Activated CD4-positive, alpha-beta T cell treated with anti-CD3 and anti-CD28 coated beads, Interleukin-2, amount 10 ng/mL, durations not matched to agents 24 days and 14 days (primary cell): ENCODE measurements around the gene SDHA. TPM values are rescaled to one million over a fixed set of nuclear protein-coding genes. Genes with fewer than 3 reads are reported as not detected.

ENCODE experiments used
- DNase-seq: peaks from one replicate; pipeline ENCODE4 v3.0.0; 2022
- H3K27ac Mint-ChIP-seq: one replicate; pipeline ENCODE4 v1.8.0; 2022; ENCODE audit warnings: mild to moderate bottlenecking, mixed read lengths
- H3K27me3 Mint-ChIP-seq: one replicate; pipeline ENCODE4 v1.8.0; 2022; ENCODE audit warnings: mixed read lengths
- H3K36me3 Mint-ChIP-seq: one replicate; pipeline ENCODE4 v1.8.0; 2022; ENCODE audit warnings: low read depth, mild to moderate bottlenecking, mixed read lengths
- H3K4me1 Mint-ChIP-seq: one replicate; pipeline ENCODE4 v1.8.0; 2021; ENCODE audit warnings: mixed read lengths
- H3K4me3 Mint-ChIP-seq: one replicate; pipeline ENCODE4 v1.8.0; 2022; ENCODE audit warnings: mild to moderate bottlenecking, moderate library complexity, mixed read lengths
- H3K9me3 Mint-ChIP-seq: one replicate; pipeline ENCODE4 v1.8.0; 2021; ENCODE audit warnings: mixed read lengths
- intact Hi-C: fragments of 100-400 bp; cut with micrococcal nuclease; formaldehyde crosslinking; loops from one replicate; pipeline ENCODE4 v1.15.1; 2023
- total RNA-seq: library from RNA; stranded (reverse); gene quantifications from 2 replicates; pipeline ENCODE4 v1.2.3, GENCODE V29; 2022

SDHA gene
- total RNA-seq, 1 donor from 2014 or later, result 150 TPM

GRCh38 chr5:198516-199196, 19.5 kb upstream of the SDHA start:
- H3K4me1 Mint-ChIP-seq, result peaks cover 4% of the 10 kb centered on the region
- no peak overlapping the region for H3K4me3 Mint-ChIP-seq
- DNase-seq, result no peak
- intact Hi-C loops, result no loop called here
- H3K9me3 Mint-ChIP-seq, result no peaks in the 10 kb centered on the region
- no peaks in the 10 kb centered on the region for H3K27me3 Mint-ChIP-seq
- peaks cover 2% of the 10 kb centered on the region for H3K36me3 Mint-ChIP-seq
- H3K27ac Mint-ChIP-seq, result no peak overlapping the region

DNA sequence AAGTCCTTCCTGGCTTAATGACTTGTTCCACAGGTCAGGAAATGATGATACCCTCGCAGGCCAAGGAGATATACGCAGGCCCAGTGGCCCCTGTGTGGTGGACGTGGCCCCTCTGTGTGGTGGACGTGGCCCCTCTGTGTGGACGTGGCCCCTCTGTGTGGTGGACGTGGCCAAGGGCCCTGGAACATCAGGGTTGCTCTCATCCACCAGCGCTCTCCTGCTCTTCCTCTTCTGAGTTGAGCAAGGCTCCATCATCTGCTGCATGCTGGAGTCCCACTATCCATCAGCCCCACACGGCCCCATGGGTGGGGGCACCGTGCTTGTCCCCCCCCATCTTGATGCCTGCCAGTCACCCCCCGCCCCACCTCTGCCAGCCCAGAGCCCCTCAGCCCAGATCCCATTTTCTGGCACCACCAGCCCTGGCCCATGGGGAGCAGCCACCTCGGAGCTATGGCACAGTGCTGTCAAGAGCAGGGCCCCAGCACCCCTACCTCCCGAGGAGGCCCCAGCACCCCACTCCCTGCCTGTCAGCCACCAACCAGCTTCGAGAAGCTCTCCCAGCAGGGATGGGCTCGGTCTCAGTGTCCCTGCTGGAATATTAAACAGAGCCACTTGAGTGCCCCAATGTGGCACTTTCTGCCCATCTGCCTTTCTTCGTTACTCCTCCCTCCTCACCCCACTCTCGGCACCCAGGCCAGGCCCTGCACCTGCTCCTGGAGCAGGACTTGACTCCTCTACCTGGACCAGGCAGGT, 18.7 kb upstream of the SDHA start:
- H3K36me3 Mint-ChIP-seq, result peaks cover 5% of the 10 kb centered on the region
- intact Hi-C loops, result no loop called here
- H3K4me3 Mint-ChIP-seq, result no peak overlapping the region
- DNase-seq, result no peak
- no peaks in the 10 kb centered on the region for H3K9me3 Mint-ChIP-seq
- peaks cover 4% of the 10 kb centered on the region for H3K4me1 Mint-ChIP-seq
- H3K27ac Mint-ChIP-seq, result no peak overlapping the region
- H3K27me3 Mint-ChIP-seq, result no peaks in the 10 kb centered on the region

DNA sequence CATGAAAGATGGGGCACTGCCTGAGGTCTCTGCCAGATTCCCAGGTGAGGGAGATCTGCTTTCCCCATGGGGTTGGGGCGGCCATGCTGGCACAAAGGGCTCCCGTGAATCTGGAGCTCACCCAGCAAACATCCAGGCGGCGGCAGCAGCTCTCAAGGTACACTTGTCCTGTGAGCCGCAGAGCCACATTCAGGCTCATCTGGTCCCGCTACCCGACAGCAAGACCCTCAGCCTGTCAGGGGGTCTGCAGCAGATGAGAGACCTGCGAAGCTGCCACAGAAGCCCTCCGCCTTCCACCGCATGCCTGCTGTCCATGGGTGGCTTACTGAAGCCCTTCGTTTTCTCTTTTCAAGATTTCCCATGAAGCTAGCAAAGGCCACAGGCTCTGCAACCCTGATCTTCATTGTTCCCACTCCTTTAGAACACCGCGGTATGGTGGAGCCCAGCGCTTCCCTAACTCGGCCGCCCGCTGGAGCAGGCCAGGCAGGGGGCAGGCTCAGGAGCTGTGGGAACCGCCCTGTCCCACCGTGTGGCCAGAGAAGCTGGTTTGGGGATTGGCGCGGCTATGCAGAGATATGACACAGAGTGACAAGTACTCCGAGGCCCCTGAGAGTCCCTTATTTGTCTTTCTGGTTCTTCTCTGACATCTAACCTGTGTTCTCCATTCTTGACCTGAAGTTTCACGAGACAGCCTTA, 18.0 kb upstream of the SDHA start:
- Mint-ChIP-seq H3K4me3 (no peak overlapping the region), H3K9me3 (no peaks in the 10 kb centered on the region), H3K27ac (no peak overlapping the region), H3K4me1 (peaks cover 4% of the 10 kb centered on the region), H3K27me3 (no peaks in the 10 kb centered on the region), H3K36me3 (peaks cover 12% of the 10 kb centered on the region)
- intact Hi-C loops, result no loop called here
- no peak for DNase-seq

DNA sequence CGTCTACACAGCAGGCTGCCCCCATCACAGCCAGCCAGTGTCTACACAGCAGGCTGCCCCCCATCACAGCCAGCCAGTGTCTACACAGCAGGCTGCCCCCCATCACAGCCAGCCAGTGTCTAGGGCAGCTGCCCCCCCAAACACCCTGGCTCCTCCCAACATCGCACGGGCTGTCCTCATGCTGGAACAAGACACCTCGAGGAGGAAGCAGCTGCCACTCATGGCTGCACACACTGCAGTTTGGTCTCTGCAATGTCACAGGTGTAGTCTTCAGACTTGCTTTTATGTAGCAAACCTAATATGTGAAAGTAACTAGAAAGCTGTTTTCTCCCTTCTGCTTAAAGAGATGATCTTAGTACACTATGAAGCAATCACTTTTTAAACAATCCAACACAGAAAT, 17.1 kb upstream of the SDHA start:
- Mint-ChIP-seq H3K4me3 (no peak overlapping the region), H3K4me1 (no peaks in the 10 kb centered on the region), H3K27ac (no peak overlapping the region), H3K36me3 (peaks cover 19% of the 10 kb centered on the region), H3K9me3 (no peaks in the 10 kb centered on the region), H3K27me3 (no peaks in the 10 kb centered on the region)
- DNase-seq, result no peak
- intact Hi-C loops, result no loop called here

DNA sequence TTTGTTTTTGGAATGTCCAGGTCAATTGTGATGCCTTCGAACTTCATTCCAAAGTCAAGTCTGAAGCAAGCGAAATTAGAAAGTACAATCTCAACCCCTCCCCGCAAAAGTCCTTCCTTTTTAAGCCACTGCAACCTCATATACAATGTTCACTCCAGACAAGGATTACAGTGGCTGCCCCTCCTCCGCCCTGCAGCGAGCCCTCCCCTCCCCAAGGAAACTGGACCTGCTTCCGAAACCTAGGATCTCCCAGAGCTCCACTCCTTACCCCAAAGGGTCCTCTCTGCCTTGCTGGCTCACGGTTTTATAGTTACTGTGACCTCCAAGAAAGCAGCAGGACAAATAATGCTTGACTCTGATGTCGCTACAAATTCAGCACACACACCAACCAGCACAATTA, 16.4 kb upstream of the SDHA start:
- intact Hi-C loops, result no loop called here
- H3K9me3 Mint-ChIP-seq, result no peaks in the 10 kb centered on the region
- H3K27ac Mint-ChIP-seq, result peak overlapping the region; percentile 53
- H3K36me3 Mint-ChIP-seq, result peaks cover 19% of the 10 kb centered on the region
- no peak for DNase-seq
- no peaks in the 10 kb centered on the region for H3K27me3 Mint-ChIP-seq
- H3K4me3 Mint-ChIP-seq, result no peak overlapping the region
- no peaks in the 10 kb centered on the region for H3K4me1 Mint-ChIP-seq

DNA sequence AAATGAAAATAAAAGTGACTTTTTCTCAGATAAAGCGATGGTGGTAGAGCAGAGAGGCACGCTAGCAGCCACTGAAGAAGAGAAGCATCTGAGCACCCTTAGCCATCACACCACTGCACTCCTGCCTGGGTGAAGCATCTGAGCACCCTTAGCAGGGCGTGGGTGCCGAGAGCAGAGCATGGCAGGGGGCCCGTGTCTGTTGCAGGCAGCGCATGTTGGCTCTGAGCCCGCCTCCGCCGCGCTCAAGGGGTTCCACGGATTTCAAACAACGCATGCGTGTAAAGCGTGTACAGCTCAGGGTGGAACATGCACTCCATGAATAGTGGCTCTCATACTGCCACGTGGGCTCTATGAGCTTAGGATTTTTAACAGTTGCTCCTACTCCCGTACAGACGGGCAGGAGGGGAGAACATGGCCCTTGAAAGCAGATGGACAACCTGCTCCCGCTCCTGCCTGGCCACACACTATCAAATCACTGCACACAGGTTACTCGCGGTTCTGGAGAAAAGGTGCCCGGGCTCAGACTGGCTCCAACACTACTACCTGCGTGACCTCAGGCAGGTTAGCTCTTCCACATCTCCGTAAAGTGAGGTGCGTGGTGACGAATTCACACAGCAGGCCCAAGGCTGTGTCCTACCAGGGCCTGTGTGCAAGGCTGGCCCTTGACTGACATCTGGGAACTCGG, 14.7 kb upstream of the SDHA start:
- peaks cover 24% of the 10 kb centered on the region for H3K36me3 Mint-ChIP-seq
- H3K4me1 Mint-ChIP-seq, result no peaks in the 10 kb centered on the region
- H3K27me3 Mint-ChIP-seq, result no peaks in the 10 kb centered on the region

GRCh38 chr5:204001-204400, 14.1 kb upstream of the SDHA start:
- no peaks in the 10 kb centered on the region for H3K4me1 Mint-ChIP-seq
- no peak for DNase-seq
- no peaks in the 10 kb centered on the region for H3K27me3 Mint-ChIP-seq
- intact Hi-C loops, result no loop called here
- peaks cover 24% of the 10 kb centered on the region for H3K36me3 Mint-ChIP-seq
- H3K27ac Mint-ChIP-seq, result no peak overlapping the region
- H3K9me3 Mint-ChIP-seq, result no peaks in the 10 kb centered on the region
- no peak overlapping the region for H3K4me3 Mint-ChIP-seq

More for the DNA sequence above, 14.7 kb upstream of the SDHA start:
- H3K9me3 Mint-ChIP-seq, result no peaks in the 10 kb centered on the region
- intact Hi-C loops, result no loop called here
- no peak overlapping the region for H3K27ac Mint-ChIP-seq
- DNase-seq, result no peak
- no peak overlapping the region for H3K4me3 Mint-ChIP-seq

DNA sequence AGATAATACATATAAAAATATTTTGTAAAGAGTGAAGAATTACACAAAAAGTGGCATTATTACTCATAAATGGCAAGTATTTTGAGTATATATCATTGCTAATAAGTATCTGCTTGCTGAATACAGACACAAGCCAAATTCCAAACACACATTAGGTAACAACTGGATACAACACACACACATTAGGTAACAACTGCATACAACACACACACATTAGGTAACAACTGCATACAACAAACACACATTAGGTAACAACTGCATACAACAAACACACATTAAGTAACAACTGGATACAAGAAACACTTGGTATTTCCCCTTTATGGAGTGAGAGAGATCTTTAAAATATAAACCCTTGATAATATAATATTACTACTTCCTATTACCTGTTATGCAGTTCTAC, 13.7 kb upstream of the SDHA start:
- Mint-ChIP-seq H3K27me3 (no peaks in the 10 kb centered on the region), H3K9me3 (no peaks in the 10 kb centered on the region), H3K4me1 (no peaks in the 10 kb centered on the region), H3K27ac (no peak overlapping the region), H3K36me3 (peaks cover 24% of the 10 kb centered on the region), H3K4me3 (no peak overlapping the region)
- no peak for DNase-seq
- intact Hi-C loops, result no loop called here

DNA sequence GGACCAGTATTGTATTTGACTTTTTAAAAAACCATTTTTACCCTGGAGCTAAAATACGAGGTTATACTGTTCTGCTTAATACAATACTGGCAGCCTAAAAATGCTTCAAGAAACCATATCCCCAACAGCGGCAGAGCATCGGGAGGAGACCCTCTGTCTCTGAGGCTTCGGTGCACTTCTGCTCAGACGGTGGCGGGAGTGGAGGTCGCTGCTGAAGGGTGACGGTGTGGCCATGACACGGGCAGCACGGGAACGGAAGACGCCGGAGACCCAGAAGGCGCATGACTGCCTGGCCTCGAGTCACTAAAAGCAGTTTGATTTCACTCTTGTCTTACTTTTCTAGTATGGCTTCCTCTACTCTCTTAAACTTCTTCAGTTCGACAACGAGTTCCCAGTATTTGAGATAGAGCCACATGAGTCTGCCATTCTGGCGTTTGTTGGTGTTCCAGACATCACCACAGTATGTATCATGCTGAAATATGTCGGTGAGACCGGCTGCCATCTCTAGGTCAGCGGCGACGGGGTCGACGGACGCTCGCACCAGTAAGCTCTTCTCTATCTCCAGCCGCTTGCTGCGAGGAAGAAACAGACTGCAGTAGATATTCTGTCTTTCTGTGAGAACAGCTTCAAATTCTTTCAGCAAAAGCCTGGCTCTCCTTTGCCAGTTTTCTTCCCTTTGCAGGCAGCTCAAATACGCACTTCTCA, 13.0 kb upstream of the SDHA start:
- no peak overlapping the region for H3K27ac Mint-ChIP-seq
- DNase-seq, result no peak
- H3K36me3 Mint-ChIP-seq, result peaks cover 24% of the 10 kb centered on the region
- H3K4me3 Mint-ChIP-seq, result no peak overlapping the region
- peaks cover 2% of the 10 kb centered on the region for H3K4me1 Mint-ChIP-seq
- no peaks in the 10 kb centered on the region for H3K27me3 Mint-ChIP-seq
- intact Hi-C loops, result no loop called here
- H3K9me3 Mint-ChIP-seq, result no peaks in the 10 kb centered on the region

- no peak overlapping the region for H3K4me3 Mint-ChIP-seq
- DNase-seq, result no peak
- no peaks in the 10 kb centered on the region for H3K27me3 Mint-ChIP-seq
- peaks cover 27% of the 10 kb centered on the region for H3K36me3 Mint-ChIP-seq
- H3K9me3 Mint-ChIP-seq, result no peaks in the 10 kb centered on the region
- H3K4me1 Mint-ChIP-seq, result peaks cover 6% of the 10 kb centered on the region
- no peak overlapping the region for H3K27ac Mint-ChIP-seq
- intact Hi-C loops, result no loop called here
Observed at GRCh38 chr5:206406-206805, 11.7 kb upstream of the SDHA start.

DNA sequence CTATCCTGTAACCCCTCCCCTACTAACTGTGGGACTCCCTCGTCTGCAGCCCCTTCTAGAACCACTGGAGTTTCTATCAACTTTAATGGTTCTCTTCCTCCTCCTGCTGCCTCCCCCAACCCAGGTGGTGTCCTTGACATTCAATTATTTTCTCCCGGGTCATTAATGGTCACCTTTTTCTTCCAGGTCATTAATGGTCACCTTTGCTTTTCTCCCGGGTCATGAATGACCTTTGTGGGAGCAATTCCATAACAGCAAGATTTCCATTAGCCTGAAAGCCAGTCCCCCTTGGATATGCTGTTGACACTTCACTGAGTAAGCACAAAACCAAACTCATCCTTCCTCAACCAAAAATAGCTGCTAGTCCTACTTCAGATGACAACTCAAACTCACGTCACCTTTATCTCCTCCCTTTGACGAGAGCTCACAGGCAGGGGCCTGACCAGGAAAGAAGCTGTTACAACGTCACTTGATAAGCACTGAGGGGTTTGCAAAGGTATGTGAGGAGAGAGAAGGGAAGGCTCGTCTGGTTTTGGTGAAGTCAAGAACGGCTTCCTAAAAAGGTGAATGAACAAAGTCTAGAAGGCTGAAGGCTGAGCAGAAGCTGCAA, 11.1 kb upstream of the SDHA start:
- Mint-ChIP-seq H3K9me3 (no peaks in the 10 kb centered on the region), H3K36me3 (peaks cover 27% of the 10 kb centered on the region), H3K27ac (no peak overlapping the region), H3K4me1 (peaks cover 6% of the 10 kb centered on the region), H3K27me3 (no peaks in the 10 kb centered on the region), H3K4me3 (no peak overlapping the region)
- DNase-seq, result no peak
- intact Hi-C loops, result no loop called here

DNA sequence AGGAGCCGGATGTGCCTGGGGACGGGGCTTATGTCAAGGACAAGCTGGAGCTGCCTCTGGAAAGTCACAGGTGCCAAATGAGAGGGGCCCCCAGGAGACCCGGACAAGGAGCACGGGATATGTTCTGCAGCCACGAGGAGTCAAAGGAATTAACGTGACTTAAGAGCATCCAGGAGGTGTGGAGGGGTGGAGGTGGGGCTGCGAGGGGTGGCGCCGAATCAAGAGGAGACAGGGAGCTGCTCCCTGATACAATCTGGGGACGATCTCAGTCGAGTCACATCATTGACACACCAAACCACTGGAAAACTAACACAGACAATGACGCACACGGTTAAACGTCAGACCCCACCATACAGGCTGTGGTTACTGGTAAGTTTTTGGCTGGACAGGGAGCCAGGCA, 10.5 kb upstream of the SDHA start:
- Mint-ChIP-seq H3K27ac (no peak overlapping the region), H3K9me3 (no peaks in the 10 kb centered on the region), H3K4me1 (peaks cover 6% of the 10 kb centered on the region), H3K27me3 (no peaks in the 10 kb centered on the region), H3K36me3 (peaks cover 27% of the 10 kb centered on the region), H3K4me3 (no peak overlapping the region)
- DNase-seq, result no peak
- intact Hi-C loops, result no loop called here

DNA sequence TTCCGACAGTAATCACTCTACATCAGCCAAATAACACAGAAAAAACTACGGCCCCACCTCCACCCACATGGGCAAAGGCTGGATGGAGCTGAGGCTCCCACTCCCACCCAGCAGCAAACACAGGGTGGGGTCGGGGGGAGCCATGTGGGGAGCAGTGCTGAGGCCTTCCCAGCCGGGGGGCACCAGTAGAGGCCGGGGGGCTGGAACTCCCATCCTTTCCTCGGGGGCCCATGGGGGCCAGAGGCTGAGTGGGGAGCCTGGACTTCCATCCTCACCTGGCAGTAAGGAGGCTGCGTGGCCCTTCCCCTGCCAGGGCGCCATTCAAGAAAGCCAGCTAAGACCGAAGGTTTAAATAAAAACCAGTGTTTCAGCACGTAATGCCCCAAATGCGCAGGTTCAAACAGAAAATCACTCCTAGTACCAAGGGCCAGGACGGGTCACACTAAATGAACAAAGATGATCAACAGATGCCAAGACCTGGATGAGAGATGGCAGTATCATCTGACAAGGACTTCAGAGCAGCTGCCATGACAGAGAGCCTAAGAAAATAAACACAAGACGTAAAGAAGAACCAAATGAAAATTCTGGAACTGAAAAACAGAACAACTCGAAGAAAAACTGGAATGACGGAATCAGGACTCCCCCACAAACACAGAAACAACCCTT, 9.5 kb upstream of the SDHA start:
- intact Hi-C loops, result no loop called here
- H3K36me3 Mint-ChIP-seq, result peaks cover 29% of the 10 kb centered on the region
- H3K27ac Mint-ChIP-seq, result no peak overlapping the region
- H3K4me3 Mint-ChIP-seq, result no peak overlapping the region
- no peaks in the 10 kb centered on the region for H3K27me3 Mint-ChIP-seq
- peaks cover 6% of the 10 kb centered on the region for H3K4me1 Mint-ChIP-seq
- no peak for DNase-seq
- H3K9me3 Mint-ChIP-seq, result no peaks in the 10 kb centered on the region
